GM18519 (cell line): ENCODE data around the gene ERFL.
A peak's percentile ranks its signal among the peaks of the same experiment; 100 is the strongest.

Experiments used
- ATAC-seq: cut with Tn5 transposase; IDR thresholded peaks from one replicate; pipeline ENCODE4 v1.9.1; 2021; ENCODE audit warnings: mild to moderate bottlenecking, moderate library complexity; ENCODE audit not compliant: unreplicated experiment, low FRiP score

The ERFL gene

DNA sequence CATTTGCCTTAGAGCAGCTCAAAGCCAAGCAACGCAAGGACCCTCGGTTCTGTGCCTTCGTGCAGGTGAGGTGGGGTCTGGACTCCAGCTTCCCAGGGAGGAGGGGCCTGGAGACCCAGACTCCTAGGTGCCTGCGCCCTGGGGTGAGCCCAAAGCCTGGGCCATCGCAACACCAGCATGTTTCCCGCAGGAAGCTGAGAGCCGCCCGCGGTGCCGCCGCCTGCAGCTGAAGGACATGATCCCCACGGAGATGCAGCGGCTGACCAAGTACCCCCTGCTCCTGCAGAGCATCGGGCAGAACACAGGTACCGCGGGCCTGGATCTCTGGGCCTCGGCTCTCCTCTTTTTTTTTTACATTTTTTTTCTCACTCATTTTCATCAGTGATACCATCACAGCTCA is 25.7 kb downstream of the ERFL start:
- no peak for ATAC-seq

DNA sequence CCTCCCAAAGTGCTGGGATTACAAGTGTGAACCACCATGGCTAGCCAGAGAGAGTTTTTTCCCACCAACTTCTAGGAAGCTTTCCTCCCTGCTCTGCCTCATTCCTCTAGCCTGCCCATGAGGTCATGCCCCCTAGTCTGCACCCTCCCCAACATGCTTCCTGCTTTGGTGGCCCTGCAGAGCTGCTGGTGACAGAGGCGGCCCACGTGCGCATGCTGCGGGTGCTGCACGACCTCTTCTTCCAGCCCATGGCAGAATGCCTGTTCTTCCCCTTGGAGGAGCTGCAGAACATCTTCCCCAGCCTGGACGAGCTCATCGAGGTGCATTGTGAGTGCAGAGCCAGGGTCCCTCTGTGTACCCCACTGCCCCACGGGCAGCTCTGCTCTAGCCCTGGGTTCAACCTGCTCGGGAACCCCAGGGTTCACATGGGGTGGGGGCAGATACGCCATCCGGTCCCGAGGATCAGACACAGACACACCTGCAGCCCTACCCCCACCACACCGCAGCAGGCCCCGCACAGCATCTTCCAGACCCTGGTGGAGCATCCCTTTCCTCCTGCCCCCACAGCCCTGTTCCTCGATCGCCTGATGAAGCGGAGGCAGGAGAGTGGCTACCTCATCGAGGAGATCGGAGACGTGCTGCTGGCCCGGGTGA is 26.4 kb downstream of the ERFL start:
- no peak for ATAC-seq

DNA sequence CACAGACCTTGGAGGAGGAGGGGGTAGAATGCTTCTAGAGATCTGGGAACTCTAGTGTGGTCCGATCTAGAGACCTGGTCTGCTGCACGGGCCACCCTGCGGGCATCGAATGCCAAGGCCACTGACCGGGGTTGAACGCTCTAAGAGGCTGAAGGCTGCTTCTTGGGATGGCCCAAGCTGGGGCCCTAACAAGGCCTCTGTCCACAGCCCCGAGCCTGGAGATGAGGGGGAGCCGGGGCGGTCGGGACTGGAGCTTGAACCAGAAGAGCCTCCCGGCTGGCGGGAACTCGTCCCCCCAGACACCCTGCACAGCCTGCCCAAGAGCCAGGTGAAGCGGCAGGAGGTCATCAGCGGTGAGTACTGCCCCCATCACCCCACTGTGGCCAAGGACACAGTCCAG is 30.0 kb downstream of the ERFL start:
- ATAC-seq: no peak

DNA sequence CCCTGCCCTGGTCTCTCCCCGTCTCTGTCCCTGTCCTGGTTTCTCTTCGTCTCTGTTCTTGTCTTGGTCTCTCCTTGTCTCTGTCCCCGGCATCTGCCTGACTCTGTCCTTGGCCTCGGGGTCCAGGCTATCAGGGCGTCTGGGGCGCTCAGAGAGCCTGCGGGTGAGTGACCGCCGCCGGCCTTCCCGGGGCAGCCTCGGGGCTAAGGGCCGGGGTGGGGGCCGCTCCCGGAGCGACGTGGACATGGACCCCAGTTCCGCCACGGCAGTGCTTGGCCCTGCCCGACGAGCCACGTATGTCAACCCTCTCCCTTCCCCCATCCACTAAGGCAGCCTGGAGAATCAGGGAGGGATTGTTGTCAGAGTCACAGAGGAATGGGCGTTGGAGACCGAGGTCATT is 30.4 kb downstream of the ERFL start:
- ATAC-seq: no peak

DNA sequence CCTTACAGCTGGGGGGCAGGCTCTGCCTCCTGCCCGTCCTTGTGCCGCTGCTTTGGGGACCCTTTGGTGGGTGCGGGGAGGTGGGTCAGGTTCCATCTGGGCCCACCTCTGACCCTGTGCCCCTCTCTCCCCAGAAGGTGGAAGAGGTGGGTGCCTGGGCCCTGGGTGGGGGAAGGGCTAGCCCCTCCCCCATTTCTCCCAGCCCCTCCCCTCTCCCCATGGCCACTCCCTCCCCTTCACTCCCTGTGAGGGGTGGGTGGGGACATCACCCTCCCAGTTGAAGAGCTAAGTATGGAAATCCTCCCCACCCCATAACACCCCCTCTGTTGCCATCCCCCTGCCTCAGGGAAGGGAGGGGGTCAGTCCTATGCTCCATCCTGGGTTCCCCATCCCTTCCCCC is 31.1 kb downstream of the ERFL start:
- ATAC-seq: no peak

DNA sequence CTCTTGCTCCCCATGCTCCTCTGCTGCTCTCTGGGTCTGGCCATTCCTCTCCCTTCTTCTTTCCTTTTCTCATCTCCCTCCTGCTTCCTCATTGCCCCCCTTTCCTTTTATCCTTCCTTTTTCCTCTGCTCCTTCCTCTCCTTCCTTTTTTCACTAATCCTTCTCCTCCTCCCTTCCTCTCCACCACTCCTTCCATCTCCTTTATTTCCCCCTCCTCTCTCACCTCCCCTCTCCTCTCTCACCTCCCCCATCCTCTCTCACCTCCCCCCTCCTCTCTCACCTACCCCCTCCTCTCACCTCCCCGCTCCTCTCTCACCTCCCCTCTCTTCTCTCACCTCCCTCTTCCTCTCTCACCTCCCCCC is 31.7 kb downstream of the ERFL start:
- no peak for ATAC-seq

DNA sequence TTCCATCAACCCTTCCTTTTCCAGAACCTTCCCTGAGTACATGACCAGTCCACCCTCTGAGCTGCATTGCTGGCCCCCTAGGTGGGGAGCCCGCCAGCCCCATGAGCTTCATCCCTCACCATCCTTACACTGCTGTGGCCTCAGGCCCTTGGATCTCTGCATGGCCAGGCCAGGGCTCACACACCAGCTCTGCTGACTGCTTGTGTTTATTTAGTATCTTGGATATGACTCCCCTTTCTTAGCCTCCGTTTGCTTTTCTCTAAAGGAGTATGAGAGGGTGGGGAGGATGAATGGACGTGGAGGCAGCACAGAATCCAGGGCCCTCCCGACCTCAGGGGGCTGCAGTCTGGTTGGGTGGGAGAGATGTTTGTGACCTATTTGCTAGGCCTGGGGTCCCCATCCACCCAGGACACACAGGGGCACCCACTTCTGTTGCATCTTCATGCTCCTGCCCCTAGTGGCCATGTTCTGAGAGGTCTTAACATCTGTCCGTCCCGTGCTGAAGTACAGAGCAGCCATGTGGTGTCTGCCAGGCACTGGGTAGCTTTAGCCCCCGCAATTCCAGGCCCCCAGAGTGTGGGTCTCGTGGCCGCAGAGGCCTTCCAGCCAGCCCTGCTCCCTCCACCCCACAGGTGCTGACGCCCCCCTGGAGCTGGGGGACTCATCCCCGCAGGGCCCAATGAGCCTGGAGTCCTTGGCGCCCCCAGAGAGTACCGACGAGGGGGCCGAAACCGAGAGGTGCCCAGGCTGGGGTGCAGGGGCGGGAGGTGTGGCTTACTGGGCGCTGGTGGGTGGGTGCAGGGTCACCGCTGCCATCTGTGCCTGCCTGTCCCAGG is 32.3 kb downstream of the ERFL start:
- no peak for ATAC-seq

DNA sequence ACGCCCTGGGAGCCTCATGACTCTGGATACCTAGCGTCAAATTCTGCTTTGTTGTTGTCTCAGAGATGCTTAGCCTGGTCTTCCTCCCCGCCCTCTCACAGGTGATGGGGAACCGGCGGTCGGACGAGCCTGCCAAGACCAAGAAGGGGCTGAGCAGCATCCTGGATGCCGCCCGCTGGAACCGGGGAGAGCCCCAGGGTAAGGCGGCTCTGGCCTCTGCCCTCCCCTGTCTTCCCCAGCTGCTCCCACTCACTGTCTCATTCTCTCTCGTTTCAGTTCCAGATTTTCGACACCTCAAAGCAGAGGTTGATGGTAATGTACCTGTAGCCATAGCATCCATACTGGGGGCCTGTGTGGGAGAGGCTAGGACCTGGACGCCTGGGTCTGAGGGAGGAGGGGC is 33.9 kb downstream of the ERFL start:
- no peak for ATAC-seq

DNA sequence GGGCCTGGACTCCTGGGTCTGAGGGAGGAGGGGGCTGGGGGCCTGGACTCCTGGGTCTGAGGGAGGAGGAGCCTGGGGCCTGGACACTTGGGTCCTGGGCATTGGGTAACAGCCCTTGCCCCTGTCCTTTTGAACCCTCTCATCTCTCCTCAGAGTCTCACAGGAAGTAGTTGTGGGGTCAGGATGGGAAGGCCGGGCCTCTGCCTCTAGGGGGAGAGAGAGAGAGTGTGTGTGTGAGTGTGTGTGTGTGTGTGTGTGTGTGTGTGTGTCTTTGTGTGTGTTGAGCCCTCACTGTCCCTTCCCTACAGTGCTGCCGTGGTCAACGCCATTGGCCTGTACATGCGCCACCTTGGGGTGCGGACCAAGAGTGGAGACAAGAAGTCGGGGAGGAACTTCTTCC is 34.4 kb downstream of the ERFL start:
- ATAC-seq: no peak

DNA sequence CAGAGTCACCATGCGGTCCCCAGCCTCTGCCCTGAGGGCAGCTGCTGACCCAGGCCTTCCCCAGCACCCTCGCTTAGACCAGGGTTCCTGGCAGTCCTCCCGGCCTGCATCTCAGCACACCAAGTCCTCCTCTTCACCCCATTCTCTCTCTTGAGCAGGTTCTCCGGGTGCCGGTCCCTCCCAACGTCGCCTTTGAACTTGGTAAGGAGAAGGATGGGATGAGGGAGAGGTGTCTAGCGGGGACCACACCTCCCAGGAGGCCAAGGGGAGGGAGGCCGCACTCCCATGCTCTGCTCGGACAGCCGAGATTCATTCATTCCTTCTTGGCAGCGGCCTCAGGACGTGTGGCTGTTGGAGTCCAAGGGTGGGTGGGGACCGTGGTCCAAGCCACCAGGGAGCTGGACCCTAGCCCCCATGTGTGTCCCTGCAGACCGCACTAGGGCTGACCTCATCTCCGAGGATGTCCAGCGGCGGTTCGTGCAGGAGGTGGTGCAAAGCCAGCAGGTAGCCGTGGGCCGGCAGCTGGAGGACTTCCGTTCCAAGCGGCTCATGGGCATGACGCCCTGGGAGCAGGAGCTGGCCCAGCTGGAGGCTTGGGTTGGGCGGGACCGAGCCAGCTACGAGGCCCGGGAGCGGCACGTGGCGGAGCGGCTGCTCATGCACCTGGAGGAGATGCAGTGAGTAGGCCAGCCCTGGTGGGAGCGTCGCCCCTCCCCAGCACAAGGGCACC is 35.9 kb downstream of the ERFL start:
- ATAC-seq: no peak

DNA sequence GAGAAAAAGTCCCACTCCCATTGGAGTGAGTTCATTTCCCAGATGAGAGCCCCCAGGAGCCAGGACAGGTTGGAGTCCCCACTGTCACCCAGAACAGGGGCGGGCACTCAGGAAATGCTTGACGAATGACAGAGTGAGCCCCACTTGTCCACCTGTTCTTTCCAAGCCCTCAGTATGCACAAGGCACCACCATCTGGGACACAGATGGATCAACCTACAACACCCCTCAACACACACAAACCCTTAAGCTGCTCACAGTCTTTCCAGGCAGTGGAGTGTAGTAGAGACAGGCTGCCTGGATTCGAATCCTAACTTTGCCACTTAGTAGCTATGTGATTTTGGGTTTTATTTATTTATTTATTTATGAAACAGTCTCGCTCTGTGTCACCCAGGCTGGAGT is 37.3 kb downstream of the ERFL start:
- ATAC-seq: no peak

DNA sequence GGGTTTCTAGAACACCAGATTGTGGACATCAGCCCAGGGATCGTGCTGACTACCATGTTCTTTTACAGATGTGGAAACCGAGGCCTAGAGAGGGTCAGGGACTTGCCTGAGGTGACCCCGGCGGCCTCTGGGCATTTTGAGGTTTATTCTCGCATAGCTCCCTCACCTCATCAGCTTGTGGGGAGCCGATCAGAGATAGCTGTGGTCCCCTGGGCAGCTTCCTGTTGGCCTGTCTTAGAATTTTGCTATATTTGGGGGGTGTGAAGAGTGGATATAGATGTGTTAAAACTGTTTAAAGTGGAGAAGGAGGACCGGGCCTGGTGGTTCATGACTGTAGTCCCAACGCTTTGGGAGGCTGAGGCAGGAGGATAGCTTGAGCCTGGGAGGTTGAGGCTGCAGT is 38.4 kb downstream of the ERFL start:
- no peak for ATAC-seq

DNA sequence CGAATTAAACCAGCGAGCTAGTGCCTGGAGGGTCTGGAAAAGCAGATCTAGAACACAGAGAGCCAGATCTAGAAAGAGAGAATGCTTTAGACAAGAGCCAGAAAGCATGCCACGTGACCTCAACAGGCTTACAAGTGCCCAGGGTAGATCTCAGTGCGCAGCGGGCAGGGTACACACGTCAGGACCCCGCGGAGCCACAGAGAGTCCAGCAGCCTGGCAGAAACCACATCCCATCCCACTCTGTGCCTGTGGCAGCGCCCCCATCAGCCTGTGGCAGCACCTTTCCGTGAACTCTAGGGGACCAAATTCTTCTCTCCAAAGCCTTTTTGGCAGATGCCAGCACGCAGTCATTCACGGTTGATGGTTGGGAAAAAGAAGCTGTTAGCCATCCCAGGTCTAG is 39.3 kb downstream of the ERFL start:
- no peak for ATAC-seq

DNA sequence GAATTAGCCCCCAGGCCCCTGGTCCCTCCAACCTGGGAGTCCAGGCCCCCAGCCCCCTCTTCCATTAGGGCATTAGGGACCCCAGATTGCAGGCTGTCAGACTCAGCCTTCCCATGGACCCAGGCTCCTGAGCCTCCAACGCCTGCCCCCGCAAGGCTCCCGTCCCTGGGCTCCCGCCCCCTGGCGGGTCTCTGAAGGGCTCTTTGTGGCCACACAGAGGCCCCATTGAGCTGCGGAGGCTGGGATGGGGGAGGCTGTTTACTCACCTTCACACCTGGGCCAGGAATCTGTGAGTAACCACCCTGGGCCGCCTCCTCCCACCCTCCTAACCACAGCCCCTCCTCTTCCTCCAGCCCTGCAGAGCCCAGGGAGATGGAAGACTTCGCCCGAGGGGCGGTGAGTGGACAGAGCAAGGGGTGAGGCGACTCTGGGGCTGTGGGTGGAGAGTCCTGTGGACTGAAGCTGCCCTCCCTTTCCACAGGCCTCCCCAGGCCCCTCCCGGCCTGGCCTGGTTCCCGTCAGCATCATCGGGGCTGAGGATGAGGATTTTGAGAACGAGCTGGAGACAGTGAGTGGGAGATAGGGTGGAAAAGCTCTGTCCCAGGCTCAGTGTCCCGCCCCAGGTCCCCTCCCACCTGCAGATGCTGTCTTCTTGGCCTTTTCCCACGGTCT is 40.4 kb downstream of the ERFL start:
- no peak for ATAC-seq

DNA sequence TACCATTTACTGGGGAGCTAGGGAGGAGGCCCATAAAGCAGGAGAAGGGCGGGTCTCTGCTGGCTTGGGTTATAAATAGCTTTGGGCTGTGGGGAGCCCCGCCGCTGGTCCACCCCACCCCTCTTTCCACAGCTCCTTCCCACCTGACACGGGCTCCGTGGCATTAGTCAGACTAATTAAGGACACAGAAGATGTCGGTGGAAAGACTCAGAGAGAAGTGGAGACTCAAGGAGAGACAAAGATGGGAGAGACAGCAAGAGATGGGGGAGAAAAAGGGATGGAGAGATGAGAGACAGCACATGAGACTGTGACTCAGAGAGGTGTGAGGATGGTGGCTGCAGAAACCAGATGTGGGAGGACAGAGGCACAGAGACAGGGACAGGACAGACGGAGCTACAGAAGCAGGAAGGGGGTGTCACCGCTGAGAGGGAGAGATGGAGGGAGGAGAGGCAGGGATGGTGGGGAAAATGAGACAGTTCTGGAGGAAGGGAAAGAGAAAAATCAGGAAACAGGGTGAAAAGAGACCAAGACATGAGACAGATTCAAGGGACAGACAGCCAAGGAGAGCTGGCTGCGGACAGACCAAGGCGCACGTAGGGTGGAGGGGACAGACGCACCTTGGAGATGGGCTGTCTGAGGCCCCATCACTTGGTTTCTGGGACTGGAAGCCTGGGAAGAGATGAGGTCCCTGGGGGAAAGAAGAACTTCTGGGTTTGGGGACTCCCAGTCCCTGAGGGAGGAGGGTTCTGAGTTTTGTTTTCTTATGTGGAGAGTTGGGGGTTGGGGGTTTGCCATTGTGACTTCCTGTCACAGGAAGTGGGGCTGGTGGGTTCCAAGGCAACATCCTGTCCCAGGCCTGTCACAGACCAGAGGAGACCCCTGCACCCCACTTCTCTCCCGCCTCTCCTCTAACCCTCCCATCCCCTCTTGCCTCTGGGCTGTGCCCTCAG is 41.2 kb downstream of the ERFL start:
- ATAC-seq: no peak

DNA sequence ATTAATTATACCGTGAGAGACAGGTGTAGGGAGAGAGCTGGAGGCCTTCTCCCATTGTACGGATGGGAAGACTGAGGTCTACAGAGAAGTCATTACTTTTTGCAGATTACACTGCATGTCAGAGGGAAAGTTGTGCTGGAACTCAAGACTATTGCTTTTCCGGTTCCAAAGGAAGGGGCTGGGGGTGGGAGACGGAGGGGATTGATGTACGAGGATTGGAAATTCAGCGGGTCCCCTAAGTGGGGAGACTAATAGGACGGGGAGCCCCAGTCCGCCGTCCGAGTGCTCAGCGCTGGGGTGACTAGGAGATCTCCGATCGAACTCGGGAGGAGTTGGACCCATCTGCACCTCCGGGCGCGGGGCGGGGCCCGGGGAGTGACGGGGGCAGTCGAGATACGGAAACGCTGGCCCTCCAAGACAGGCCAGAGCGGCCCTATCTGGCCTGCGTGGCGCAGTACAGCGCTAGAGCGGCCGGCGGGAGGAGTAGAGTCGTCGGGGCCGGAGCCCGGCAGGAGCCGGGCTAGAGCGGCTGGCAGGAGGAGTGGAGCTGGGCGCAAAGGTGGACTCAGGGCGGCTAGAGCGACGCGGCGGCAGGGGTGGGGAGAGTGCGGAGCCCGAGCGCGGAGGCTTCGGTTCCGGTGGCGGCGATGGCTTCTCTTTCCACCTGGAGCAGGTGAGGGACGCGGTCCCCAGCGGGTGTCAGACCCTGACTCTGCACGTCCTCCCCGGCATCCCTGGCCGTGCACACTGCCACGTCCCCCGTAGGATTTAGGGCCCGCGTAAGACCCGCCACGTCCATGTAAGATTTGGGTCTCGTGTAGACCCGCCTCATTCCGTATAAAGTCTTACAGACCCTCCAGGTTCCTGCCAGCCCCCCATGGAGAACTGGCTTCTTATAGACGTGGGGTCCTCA is 44.2 kb downstream of the ERFL start:
- peak; percentile 41 for ATAC-seq

DNA sequence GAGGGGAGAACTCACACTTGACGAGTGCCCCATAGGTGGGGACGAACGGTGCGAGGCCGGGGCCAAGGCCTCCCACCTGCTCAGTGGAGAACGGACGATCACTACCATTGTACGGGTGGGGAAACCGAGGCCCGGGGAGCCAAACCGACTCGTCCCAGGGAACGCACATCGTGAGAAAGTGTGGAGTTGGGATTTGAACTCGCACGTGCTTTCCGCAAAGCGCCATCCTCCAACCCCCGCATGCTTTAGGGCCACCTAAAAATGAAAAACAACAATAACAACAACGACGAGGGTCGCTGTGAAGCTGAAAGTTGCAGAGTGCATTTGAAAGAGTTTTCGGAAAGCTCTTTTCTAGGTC is 44.8 kb downstream of the ERFL start:
- ATAC-seq: no peak

DNA sequence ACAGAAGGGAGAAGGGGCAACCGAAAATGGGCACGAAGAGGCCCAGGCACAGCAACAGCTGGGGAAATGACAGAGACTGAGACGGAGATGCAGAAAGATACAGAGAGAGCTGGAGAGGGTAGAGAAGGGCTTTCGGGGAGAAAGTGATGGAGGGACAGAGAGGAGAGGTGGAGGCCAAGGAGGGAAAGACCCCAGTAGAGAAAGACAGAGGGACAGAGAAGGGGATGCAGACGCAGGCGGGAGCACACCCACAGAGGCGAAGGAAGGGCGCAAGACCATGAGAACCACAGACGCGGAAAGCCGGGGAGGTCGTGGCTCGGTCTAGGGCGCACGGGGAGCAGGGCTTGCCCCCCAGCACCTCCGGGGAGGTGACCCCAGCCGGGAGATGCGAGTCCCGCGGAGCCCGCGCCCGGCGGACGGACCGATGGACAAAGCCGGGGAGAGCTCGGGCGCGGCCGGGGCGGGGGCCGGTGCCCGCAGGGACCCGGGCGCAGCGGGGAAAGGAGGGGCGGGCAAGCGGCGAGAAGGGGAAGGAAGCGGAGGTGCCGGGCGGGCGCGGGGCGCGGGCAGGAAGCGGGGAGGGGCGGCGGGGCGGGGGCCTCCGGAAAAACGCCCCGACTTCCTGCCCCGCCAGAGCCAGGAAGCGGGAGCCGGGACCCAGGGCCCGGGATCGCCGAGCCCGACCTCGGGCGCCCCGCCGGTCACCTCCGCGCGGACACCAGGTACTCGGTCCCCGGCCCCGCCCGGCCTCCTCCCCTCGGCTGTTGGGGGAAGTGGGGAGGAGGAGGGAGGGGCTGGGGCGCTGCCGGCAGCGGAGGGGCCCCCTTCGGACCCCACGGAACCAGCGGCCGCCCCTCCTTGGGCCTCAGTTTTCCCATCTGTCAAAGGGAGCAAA is 45.4 kb downstream of the ERFL start, which contains the start of gene ARHGEF1:
ARHGEF1 (plus strand) TSS at position 617 of the 895 bp plus-strand sequence. CDS start 4,899 bp downstream, outside the sequence.
- no peak for ATAC-seq
